GM11168 (cell line): ENCODE measurements around the gene KLHL29.

Source experiments
- in situ Hi-C: fragments of 300-500 bp; cut with MboI; formaldehyde crosslinking; loops from one replicate; pipeline ENCODE4 v1.12.0; 2022; ENCODE audit warnings: low sequenced_read_pairs; ENCODE audit not compliant: unreplicated experiment

KLHL29 gene

DNA sequence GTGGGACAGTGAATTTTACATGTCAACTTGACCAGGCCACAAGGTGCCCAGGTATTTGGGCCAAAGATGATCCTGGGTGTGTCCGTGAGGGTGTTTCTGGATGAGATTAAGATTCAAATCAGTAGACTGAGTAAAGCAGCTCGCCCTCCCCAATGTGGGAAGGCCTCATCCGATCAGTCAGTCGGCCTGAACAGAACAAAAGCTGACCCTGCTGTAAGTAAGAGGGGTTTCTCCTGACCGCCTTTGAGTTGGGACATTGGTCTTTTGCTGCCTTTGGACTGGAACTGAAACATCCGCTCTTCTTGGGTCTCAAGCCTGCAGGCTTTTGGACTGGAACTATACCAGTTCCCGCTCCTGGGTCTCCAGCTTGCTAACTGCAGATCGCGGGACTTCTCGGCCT lies 233.3 kb downstream of the KLHL29 start:
- in situ Hi-C loops, result no loop called here

DNA sequence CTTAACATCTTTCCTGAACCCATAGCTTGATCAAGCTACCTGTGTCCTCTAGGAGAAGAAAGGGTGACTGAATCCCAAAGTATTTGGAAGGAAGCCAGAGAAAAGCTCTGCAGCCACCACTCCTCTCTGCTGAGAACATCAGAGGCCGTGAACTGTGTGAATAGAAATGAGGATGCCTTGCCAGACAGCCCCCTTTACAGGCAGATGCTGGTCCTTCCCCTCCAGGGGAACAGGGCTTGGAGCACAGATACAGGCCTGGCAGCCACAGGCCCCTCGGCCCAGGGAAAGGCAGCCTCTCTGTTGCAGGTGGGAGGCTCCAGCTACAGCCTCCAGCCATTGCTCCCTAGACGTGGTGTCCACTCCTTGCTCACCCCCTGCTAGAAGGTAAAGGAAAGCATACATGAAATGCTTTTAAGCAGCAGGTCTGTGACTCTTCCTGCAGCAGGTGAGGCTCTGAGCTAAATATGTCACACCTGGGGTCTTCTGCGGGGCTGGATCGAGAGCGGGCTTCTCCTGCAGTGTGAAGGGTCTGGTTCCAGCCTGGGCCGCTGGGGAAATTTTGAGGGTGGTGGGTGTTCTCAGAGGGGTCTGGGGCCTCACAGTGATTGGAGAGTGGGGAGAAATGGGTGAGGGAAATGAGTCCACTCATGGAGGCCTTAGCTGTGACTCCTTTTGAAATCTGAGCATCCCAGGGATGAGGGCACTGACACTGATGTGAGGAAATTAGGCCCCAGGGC lies 234.0 kb downstream of the KLHL29 start:
- in situ Hi-C loops, result no loop called here

DNA sequence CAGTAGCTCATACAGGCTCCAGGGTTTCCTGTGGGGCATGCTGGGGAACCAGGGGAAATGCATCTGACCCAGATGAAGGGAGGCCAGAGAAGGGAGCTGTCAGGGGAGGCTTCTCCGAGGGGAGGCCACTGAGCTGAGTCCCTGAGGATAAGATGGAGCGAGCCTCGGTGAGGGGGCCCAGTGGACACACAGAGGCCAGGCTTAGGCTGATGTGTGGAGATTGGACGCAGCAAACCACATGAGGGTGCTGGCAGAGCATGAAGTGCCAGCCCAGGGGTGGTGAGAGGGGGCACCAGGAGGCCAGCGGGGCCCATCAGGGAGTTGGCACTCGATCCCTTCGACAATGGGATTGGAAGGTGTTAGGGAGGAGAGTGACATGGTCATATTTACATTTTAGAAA lies 235.0 kb downstream of the KLHL29 start:
- in situ Hi-C loops, result no loop called here

DNA sequence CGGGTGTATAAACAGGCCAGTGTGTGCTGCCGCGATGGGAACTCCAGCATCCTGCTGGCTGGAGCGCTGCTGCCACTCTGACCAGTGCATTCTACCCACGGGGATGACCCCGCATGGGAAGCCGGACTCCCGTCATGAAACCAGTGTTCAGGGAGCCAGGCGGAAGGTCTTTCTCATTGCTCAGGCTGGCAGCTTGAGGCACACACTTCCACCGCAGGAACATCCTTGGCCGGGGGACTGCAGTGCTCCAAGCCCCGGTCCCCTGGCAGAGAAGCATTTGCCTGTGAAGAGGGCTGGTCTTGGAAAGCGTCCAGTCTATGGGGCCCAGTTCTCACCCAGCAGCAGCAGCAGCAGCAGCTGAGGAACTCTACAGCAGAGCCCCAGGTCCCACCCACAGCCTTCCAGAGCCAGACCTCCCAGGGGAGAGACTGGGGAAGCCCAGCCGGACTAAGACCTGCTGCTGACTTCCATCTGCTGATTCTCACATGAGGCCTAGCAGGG lies 235.9 kb downstream of the KLHL29 start:
- in situ Hi-C loops, result no loop called here

DNA sequence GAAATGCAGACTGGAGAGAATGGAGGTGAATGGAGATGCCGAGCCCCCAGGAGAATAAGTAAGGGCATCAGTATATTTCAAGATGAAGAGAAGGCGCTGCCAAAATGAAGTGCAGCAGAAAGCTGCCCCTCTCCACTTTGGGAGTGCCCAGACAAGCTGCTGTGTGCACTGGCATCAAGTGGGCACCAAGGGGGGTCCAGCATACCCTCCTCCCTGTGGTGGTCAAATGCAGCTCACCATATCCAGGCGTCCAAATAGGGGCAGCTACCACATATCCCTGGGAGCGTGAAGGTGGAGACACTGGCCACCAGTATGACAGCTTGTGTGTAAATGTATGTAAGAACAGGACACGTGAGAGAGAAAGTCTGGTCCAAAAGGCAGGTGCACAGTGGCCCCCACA lies 236.6 kb downstream of the KLHL29 start:
- in situ Hi-C loops, result no loop called here

DNA sequence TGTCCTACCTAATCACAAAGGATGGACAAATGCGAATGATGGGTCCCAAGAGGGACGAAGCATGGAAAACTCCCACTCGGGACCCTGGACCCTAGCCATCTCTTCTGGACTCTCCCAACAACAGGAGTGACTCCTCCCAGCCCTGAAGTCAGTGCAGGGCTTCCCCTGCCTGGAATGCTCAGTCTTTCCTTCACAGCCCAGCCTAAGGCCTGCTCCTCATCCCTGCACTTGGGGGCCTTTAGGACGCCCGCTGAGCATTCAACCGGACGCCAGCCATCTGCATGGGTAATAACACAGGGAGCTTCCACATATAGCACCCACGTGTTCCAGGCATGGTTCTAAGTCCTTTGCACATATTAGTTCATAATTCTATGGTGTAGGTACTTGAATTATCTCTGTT lies 237.5 kb downstream of the KLHL29 start:
- in situ Hi-C loops, result no loop called here

DNA sequence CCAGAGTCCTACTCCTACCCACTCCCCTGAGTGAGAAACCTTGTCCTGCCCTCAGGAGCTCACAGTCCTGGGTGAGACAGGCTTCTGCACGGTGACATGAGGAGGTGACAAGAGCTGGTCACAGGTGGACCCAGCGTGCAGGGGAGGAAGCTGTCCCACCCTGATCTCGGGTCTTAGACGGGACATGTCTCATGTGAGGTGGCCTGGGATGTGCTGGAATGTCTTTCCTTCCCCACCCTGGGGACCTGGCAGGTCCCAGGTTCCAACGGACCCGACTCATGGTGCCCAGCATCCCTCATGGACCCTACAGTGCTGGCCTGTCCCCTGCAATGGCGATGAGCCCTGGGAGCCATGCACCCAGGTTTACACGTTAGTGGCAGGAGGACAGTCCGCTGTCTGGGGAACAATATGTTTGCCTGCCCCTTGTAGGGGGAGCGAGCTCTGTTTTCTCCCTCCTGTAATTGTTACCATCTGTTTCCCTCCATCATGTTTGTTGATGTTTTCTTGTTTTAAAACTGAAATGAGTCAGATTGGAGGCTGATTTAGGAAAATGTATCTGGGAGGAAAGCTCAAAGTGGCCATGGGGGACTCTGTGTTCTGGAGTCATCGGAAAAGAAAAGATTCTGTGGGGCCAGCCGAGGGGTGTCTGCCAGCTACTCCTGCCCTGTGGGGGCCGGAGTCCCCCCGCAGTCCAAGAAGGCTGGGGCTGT lies 238.1 kb downstream of the KLHL29 start:
- in situ Hi-C loops, result no loop called here

DNA sequence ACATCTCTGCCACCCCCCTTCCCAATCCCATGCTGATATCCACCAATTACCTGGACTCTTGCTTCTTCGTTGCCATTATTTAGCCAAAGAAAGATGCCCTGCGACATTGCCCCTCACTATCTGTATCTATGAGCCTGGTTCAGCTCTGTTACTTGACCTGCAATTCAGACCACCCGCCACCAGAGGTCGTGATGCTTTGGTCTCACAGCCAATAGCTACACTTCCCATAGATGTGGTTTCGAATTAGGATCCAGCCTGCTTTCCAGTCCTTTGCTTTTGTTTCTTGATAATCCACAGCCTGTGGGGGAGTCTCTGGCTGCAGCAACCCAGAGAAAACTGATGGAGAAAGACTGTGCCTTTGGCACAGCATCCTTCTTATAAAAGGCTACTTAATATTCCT lies 239.4 kb downstream of the KLHL29 start:
- in situ Hi-C loops, result no loop called here

DNA sequence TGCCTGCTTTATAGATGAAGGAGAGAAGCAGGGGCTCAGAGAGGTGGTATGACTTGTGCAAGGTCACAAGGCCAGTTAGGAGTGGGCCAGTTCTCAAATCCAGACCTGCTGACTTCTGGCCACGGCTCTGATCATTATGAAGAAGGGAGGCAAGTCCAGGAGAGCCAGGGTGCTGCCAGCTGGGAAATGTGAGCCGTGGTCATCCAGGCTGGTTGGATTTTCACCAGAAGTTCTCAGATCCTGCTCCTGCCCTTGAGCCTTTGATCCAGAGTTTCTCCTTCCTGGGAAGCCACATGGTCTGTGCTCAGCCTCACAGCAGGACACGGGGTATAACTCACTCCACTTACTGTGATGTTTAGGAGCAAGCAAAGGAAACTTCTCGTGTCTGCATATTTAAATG lies 239.9 kb downstream of the KLHL29 start:
- in situ Hi-C loops, result no loop called here

DNA sequence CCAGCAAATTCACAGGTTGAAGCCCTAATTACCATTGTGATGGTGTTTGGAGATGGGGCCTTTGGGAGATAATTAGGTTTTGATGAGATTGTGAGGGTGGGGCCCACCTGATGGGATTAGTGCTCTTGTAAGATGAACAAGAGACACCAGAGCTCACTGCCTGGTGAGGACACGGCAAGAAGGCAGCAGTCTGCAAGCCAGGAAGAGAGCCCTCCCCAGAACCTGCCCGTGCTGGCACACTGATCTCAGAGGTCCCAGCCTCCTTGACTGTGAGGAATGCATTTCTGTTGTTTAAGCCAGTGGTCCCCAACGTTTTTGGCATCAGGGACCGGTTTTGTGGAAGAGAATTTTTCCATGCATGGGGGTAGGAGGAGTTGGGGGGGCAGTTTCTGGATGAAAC lies 240.7 kb downstream of the KLHL29 start:
- in situ Hi-C loops, result no loop called here

DNA sequence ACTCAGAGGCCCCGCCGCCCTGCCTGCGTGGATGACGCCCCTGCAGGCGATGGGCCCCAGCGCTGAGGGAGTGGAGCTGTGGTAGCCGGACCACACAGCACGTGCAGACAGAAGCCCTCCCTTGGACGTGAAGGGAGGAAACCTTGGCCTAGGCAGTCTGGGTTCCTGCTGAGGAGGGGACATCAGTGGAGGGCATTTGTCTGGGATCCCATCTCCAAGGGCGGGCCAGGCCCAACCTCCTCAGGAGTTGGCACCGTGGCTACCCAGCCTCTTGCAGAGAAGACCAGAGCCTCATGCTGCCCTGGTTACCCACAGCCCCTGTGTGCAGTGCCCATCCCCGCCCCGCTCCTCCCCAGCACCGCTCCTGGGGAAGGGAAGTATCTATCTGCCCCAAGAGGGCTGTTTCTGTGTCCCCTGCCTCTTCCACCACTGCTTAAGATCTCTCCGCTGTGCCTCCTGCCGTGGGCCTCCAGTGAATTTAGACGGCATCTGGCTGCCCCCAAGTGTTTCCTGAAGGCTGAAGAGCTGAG lies 241.8 kb downstream of the KLHL29 start:
- in situ Hi-C loops, result no loop called here

DNA sequence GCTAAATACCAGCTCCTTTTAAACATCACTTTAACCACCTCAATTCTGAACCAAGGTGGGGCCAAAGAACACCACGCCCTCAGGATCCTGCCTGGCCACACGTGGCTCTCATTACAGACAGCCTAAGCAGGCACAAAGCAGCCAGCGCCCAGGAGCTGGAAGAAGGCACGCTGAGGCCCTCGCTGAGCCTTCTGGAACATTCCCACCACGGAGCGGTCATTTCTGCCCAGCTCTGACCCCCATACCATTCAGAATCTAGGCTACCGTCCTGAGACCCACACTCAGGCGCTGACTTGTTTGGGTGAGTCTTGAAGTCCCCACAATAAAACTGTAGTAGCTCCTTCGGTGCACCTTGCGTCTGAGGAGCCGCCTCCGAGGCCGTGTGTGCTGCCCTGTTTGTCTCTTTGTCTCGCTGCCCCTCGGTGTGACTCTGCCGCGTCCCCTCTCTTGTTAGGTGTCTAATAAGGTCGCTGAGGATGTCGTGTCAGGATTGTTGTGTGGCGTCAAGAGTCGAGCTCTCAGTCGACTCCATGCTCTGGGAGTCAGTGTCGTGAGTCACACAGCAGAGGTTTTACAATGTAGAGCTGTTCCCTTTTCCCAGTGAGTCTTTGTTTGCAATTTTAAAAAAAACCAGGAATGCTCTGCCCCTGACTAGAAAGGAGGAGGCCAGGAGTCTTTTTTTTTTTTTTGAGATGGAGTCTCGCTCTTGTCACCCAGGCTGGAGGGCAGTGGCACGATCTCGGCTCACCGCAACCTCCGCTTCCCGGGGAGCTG lies 242.4 kb downstream of the KLHL29 start:
- in situ Hi-C loops, result no loop called here

DNA sequence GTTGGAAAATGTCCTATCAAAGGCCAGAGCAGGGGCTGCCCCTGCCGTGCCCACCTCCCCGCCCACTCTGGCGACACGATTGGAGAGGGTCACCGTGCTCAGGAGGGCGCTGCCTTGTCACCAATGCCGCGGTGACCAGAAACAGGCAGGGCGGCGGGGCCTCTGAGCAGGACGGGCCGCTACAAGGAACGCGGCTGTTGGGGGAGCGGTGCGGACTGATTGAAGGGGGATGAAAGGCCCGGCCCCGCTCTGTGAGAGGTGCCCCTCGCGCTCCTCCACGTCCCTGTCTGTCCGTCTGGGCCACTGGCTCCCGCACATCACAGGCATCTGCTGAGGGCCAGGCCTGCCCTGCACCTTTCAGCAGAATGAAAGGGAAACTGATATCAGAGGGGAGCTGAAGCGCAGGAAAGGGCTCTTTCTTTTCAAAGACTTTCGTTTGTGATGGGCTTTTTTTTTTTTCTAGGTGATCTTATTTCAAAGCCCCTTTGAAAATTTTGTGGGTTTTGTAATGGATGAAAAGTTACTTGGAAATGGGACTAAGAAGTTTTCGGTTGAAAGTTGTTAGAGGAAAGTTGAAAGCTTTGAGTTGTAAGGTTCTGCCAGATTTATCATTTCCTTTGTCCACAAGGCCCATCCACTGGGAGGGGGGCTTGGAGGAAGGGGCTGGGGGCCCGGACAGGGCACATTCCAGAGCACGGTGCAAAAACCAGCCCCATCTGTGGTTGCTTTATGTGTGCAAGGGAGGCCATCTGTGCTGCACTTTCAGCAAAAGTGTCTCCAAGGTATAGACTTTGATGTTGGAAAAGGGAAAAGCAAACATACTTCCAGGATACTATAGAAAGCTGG lies 244.2 kb downstream of the KLHL29 start:
- in situ Hi-C loops, result no loop called here

DNA sequence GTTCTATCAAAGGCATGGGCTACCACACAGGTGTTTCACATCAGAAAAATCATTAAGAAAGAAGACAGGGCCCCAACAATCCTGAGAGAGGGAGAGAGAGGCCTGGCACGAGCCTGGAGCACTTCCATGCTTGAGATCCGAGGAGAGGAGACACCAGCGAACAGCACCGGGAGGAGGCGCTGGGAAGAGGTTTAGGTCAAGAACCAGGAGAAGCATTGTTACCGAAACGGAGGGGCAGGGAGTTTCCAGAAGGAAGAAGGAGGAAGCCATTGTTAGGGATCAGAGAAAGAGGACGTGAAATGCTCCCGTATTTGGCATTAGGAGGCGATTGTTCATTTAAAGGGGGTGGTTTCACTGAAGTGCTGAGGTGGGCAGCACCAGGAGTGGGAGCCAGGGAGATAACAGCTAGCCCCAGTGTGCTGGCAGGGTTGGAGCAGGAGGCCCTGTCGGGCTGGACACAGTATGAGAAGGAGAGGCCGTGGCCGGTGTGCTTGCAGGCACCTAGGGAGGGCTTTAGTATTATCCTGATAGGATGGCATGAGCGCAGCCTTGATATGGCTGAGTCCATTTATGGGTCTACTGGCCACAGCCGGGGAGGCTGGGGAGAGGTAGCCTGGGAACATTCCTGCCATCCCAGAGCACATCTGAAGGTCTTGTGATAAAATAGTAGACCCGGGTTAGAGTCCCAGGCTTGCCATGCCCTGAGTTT lies 244.9 kb downstream of the KLHL29 start:
- in situ Hi-C loops, result no loop called here

DNA sequence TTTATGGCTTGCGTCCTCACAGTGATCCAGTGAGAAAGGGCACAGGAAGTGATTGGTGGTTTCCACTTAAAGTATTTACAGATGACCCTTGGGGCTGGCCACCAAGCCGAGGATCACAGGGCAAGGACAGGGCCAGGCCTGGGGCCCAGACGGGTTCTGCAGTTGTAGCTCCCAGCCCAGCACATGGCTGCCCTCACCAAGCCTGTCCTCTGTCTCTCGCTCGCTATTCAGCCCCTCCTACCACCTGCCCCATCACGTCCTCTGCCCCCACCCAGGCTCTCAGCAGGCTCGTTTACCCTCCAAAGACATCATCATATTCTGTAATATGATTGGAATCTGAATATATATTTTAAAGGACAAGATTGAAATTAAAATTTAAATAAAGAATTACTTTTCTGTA lies 246.0 kb downstream of the KLHL29 start:
- in situ Hi-C loops, result no loop called here

DNA sequence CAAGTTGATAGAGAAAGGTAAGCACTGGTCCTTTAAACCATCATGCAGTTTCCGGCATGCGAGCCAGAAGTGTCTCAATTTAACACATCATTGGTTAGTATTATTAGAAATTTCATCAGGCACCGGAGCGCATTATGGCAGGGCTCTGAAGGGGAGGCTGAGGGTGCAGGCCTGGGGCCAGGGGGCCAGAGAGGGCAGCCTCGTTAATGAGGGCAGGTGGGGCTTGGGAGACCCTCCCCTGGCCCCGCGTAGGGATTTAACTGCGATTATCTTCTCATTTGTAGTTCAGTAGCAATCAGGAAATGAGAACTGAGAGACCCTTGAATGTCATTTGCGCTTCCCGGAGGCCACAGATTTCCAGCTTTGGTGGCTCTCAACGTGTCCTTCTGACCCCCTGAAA lies 246.4 kb downstream of the KLHL29 start:
- in situ Hi-C loops, result no loop called here

DNA sequence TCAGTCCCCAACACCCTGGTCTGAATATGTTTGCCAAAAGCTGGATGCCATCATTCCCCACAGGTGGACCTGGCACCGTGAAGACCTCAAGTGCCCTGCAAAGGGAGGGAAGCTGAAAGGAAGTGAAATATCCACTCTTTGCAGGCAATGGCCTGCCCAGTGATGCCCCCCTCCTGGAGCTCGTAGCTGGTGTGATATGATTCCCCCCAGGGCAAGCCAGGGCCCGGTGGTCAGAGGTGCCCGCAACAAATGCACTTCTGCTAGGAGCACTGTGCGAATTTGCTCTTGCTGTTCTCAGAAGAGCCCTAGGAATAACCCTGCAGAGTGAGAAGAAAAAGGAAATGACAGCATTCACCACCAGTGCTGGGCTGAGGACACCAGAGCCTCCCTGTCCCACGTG lies 247.4 kb downstream of the KLHL29 start:
- in situ Hi-C loops, result no loop called here

DNA sequence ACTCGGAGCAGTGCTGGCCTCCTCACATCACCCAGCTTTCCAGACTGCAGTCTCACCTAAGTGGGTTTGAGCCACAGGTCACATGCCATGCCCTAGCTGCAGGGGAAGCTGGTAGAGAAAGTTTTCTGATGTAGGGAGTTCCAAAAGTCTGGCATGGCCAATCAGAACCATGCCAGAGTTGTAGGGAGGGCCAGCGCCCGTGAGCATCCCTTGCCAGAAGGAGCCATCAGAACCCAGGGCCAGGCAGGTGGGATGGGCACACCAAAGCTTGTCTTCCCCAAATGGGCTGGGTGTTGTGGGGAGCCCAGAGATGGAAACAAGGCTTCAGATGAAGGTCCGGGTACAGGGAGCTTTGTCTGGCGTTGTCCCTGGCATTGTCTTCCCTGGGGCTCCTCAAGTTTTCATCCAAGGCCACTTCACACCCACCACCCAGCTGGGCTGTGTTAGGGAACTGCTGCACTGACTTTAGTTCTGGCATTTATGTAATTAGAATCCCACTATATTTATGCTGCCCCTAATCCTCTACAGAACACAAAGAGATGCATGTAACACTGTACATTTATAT lies 247.9 kb downstream of the KLHL29 start:
- in situ Hi-C loops, result no loop called here

DNA sequence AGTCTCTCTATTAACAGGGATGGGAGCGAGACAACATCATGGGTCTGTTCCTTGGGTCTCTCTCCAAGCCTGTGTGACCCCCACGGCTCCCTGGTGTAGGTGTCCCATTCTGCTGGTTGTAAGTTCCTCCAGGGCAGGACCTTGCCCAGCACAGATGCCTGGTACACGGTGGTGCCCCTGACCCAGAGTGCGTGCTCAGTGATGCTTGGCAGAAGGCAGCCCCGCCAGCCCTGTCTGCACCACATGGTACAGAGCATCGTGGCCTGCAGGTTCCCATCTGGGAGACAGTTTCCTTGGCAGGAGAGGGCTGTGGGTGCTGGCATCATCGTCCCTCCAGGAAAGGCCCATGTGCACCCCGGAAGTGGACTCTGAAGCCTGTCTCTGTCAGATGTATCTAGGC lies 249.0 kb downstream of the KLHL29 start:
- in situ Hi-C loops, result no loop called here
